Measurements from ENCODE around the gene FAM13C.

DNA sequence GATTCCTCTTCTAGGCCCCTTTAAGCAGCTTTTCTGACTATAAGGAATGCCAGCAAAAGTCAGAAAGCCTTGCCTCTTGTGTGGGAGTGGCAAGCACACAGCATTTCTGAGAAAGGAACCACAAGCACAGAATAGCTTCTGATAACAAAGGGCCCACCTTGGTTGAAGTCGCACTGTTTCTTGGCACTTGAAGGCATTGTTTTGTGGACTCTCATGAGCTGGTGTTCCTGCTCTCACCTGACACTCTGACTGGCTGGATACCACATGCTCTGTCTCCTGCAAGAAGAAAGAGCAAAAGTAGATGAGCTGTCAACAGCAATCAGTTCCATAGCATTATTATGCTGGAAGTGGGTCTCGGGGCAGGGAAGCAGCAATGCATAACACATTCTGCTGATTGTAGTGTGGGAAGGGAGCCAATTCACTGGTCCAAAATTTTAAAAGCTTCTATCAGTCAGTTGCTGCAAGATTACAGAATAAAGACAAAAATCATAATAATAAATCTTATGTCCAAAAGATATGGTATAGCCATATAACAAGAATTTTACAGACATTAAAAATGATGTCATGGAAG is 38.4 kb downstream of the FAM13C start:
- TF ChIP-seq, protein P1, sequence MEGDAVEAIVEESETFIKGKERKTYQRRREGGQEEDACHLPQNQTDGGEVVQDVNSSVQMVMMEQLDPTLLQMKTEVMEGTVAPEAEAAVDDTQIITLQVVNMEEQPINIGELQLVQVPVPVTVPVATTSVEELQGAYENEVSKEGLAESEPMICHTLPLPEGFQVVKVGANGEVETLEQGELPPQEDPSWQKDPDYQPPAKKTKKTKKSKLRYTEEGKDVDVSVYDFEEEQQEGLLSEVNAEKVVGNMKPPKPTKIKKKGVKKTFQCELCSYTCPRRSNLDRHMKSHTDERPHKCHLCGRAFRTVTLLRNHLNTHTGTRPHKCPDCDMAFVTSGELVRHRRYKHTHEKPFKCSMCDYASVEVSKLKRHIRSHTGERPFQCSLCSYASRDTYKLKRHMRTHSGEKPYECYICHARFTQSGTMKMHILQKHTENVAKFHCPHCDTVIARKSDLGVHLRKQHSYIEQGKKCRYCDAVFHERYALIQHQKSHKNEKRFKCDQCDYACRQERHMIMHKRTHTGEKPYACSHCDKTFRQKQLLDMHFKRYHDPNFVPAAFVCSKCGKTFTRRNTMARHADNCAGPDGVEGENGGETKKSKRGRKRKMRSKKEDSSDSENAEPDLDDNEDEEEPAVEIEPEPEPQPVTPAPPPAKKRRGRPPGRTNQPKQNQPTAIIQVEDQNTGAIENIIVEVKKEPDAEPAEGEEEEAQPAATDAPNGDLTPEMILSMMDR (IDR thresholded peaks at IDR 0.05; ENCODE audit: poor library complexity, severe bottlenecking): no peak
- TF ChIP-seq, protein P2, sequence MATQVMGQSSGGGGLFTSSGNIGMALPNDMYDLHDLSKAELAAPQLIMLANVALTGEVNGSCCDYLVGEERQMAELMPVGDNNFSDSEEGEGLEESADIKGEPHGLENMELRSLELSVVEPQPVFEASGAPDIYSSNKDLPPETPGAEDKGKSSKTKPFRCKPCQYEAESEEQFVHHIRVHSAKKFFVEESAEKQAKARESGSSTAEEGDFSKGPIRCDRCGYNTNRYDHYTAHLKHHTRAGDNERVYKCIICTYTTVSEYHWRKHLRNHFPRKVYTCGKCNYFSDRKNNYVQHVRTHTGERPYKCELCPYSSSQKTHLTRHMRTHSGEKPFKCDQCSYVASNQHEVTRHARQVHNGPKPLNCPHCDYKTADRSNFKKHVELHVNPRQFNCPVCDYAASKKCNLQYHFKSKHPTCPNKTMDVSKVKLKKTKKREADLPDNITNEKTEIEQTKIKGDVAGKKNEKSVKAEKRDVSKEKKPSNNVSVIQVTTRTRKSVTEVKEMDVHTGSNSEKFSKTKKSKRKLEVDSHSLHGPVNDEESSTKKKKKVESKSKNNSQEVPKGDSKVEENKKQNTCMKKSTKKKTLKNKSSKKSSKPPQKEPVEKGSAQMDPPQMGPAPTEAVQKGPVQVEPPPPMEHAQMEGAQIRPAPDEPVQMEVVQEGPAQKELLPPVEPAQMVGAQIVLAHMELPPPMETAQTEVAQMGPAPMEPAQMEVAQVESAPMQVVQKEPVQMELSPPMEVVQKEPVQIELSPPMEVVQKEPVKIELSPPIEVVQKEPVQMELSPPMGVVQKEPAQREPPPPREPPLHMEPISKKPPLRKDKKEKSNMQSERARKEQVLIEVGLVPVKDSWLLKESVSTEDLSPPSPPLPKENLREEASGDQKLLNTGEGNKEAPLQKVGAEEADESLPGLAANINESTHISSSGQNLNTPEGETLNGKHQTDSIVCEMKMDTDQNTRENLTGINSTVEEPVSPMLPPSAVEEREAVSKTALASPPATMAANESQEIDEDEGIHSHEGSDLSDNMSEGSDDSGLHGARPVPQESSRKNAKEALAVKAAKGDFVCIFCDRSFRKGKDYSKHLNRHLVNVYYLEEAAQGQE (IDR thresholded peaks at IDR 0.05; ENCODE audit: borderline replicate concordance): no peak
- no peak for TF ChIP-seq POLR2AphosphoS5 (IDR thresholded peaks at IDR 0.05)

All from neural cell (in vitro differentiated cells).